ENCODE results near the gene MED7.

The MED7 gene

DNA sequence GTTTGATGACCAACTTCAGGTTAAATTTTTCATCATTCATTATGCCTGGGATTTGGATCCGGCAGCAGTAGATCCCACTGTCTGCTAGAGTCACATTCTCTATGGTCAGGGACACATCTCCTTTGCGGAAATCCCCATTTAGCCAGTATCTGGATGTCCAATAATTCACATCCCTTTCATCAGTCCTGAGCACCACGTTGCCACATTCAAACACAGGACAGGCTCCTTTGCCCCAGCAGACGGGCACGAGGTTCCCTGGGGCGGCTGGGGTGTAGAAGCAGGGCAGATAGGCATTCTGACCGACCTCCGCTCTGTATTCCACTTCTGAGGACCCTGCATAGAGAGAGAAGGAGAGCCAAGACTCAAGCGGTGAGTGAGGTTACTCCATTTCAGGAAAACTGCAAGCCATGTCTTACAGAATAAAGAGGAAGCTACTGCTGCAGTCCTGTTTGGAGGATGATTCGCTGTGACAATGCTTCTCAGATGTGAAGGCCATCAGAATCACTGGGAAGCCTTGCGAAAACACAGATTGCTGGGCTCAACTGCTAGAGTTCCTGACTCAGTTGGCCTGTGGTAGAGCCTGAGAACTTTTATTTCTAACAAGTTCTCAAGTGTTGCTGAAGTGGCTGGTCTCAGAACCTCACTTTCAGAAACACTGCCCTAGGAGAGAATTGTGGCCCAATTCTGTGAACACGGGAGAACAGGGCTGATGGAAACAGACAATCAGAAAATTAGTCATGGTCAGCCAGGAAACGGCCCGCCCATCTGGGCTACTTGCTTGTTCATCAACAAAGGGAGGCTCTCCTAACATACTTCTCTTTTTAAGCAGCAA lies 35.8 kb downstream of the MED7 start:
- no peak for DNase-seq

DNA sequence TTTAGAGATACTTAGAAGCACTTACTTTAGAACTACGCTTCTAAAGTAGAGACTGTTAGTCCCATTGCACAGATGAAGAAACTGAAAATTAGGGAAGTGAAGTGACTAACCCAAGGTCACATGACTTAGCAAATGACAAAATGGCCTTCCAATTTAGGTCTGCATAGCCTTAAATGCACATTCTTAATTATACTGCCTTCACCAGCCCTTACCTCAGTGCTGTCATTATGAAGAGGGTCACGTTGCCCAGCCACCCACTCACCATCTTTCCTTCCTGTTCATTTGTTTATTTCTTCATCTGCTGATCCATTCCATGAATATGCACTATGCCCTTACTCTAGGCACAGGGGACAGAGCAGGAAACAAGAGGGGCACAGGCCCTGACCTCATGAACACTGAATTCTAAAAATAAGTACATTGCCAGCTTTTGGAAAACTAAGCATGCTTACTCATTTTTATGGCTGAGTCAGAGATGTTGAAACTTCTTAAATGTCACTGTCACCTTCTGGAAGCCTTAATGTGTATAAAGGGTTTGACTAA lies 42.5 kb downstream of the MED7 start:
- TF ChIP-seq GATA1 (IDR thresholded peaks at IDR 0.05; ENCODE audit: low read depth, low read length), result no peak
- TF ChIP-seq POLR2A (IDR thresholded peaks at IDR 0.05; ENCODE audit: low read length), result no peak
- DNase-seq, result peak in 1 of 2 experiments; percentile 54

More for the DNA sequence above, 35.8 kb downstream of the MED7 start:
- TF ChIP-seq GATA1 (IDR thresholded peaks at IDR 0.05; ENCODE audit: low read depth, low read length), result no peak
- TF ChIP-seq POLR2A (IDR thresholded peaks at IDR 0.05; ENCODE audit: low read length), result peak; percentile 30

DNA sequence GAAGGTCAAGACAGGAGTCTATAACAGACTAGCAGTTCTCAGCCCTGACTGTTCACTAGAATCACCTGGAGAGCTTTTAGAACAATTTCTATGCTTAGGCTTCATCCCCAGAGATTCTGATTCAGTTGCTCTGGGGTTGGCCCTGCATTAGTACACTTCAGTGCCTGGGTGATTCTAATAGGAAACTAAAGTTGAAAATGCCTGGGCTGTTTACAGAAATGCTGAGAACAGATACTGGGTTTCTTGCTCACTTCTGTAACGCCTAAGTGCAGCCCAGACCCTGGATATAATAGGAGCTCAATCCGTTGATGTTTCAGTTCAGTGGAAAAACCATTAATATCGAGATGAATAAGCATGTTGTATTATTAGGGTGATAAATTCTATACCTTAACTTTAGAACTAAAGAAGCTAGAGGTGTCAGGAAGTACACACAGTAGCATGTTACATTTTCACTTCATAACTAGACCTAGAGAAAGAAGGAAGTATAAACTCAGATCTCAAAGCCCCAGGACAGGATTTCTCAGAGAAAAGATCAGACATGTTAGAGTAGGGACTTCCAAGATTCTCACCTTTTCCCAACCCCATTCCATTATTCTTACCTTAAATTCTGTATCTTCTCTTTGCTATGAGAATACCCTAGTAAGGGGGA lies 54.2 kb downstream of the MED7 start:
- DNase-seq, result no peak

More for the DNA sequence above, 54.2 kb downstream of the MED7 start:
- TF ChIP-seq GATA1 (IDR thresholded peaks at IDR 0.05; ENCODE audit: low read depth, low read length) (no peak), POLR2A (IDR thresholded peaks at IDR 0.05; ENCODE audit: low read length) (no peak)

Data from erythroblast (primary cell).